Femur (tissue), 1 donor: ENCODE data around the gene STKLD1.
"Not testable (repeated sequence)": the region's sequence is repeated elsewhere in the genome, so short reads cannot be mapped to it uniquely, and the experiment has no call there.

Experiments used
- DNase-seq: peaks from one replicate; pipeline ENCODE4 v3.0.0-alpha.2; 2017

The STKLD1 gene

GRCh38 chr9:133366435-133366834 is 9.7 kb upstream of the STKLD1 start:
- DNase-seq = no peak

DNA sequence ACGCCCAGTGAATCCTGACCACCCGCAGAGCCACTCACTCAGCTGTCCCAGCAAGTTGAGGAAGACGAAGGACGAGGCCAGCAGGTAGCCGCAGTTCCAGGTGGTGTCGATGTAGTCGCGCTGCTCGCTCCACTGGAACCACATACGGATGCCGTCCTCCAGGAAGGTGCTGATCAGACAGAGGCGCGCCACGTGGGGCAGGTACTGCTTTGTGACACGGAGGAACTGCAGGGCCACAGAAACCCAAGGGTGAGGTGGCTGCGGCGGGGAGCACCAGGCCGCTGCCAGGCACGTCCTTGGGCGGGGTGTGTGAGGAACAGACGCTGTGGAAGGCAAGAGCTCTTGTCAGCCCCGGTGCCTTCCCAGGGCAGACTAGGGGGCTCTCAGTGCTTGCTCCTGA is 8.9 kb upstream of the STKLD1 start:
- no peak for DNase-seq

DNA sequence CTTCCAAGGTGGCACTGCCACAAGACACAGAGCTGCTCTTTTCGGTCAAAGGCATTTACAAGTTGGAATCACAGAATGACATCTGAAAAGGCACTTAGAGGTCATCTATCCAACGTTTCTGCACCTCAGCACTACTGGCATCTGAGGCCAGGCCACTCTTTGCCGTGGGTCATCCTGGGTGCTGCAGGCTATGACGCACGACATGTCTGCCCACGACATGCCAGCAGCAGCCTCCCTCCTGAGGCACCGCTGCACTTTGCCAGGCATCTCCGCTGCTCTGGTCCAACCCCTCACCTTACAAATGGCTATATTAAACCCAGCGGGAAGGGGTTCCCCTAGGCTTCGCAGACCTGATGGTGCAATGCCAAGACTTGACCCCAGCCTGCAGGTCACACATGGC is 8.4 kb upstream of the STKLD1 start:
- DNase-seq = no peak

GRCh38 chr9:133368249-133368881 is 7.8 kb upstream of the STKLD1 start:
- DNase-seq = no peak

DNA sequence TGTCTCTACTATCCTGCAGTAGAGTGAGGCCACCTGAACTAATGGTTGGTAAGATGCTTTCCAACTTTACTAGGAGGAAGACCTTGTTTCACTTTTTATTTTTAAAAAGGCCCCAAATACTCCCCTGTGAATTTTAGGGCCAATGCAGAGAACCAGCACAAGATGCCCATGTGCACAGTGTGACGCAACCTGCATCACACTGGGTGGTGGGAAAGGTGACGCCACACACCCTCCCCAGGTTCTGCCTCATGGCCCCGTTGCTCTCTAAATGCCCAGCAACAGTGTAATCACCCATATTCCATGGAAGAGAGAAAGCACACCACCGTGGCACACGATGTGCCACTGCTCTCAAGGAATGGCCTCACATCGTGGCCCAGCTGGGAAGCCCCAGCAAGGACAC is 6.7 kb upstream of the STKLD1 start:
- no peak for DNase-seq

DNA sequence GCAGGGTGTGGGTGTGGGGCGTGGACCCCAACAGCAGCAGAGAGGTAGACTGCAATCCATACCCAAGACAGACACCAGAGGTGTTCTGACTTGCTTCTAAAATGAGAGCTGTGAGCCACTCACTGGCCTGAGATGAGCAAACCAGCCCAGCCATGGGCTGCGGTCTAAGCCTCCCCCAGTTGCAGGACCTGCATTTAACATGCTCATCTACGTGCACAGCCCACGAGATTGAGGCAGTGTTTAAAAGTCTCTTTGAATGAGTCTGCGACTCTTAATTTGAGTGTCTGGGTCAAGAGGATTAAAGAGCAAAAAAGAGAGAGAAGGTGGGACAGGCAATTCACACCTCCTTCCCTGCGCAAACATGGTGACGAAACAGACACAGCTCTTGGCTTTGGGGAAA is 6.2 kb upstream of the STKLD1 start:
- no peak for DNase-seq

- DNase-seq = no peak
Observed at GRCh38 chr9:133370685-133371084, 5.5 kb upstream of the STKLD1 start.

DNA sequence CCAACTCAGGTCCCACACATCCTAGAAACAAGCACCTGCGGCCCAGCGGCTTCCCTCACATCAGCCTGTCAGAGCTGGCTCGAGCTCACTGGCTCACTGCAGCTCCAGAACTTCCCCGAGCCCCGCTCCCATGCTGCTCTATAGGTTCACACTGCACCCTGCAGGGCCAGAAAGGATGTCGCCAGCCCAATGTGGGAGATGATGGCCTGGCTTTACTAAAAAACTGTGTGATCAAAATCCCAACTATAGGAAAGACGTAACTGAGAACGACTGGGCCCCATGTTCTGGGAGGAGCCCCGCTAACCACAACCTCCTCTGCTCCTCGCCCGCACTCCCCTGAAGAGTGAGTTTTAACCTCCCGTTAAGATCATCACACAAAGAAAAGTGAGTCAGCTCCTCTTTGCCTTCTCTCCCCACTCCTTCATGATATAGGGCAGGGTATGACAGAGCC is 4.9 kb upstream of the STKLD1 start:
- no peak for DNase-seq

- no peak for DNase-seq
Observed at GRCh38 chr9:133372144-133372543, 4.0 kb upstream of the STKLD1 start.

DNA sequence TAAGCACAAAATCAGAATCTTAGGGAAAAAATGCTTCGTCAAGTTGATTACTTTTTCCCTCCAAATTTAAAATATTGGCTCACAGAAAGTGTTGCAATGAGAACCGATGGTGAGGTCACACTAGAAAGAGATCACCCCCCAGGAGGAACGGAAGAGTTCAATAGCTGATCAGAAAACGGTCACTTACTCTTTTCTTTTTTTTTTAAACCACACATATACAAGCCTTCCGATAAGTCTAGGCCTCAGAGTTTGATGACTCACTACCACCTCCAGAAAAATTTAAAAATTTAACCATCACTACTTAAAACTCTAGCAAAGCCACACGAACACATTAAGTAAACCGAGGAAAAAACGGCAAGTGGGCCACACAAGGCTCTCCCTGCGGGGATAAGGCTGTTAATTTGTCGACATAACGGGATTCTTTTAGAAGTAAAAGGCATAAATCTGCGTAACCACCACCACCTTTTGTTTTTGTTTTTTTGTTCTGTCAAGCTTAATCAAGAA is 1.5 kb upstream of the STKLD1 start:
- no peak for DNase-seq

DNA sequence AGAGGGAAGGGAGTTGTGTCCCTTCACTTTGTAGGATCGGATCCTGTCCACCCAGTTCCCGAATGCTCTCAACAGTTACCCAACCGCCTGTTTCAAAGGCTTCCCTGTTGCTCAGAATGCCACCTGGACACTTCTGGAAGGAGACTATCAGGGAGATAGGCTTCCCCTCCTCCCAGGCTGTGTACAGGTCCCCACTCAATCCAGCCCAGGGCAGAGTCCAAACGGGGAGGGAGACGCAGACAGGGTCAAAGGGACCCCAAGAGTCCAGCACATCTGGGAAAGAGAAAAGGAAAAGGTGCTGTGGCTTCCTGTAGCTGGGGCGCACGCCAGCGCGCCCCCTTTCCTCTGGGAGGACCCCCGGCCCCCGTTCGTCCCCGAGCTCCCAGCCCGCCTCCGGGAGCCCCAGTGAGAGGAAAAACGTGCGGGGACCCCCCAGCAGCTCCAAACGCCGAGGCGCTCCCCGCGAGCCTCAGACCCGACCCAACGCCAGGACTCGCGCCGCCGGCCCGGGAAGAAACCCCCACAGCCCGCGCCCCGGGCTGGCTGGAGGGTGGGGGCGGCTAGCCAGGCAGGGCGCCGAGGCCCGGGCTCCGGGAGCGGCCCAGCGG is 946 bp upstream of the STKLD1 start:
- peak; percentile 55 for DNase-seq

- not testable (repeated sequence) for DNase-seq
Observed at GRCh38 chr9:133377280-133377679, 1.1 kb downstream of the STKLD1 start.

DNA sequence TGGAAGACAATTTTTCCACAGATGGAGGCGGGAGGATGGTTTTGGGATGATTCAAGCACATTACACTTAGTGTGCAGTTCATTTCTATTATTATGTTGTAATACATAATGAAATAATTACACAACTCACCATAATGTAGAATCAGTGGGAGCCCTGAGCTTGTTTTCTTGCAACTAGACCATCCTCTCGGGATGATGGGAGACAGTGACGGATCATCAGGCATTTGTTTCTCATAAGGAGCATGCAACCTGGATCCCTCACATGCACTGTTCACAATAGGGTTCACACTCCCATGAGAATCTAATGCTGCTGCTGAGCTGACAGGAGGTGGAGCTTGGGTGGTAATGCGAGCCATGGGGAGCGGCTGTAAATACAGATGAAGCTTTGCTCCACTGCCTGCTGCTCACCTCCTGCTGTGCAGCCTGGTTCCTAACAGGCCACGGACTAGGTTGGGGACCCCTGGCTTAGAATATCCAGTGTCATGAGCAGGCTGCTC is 1.6 kb downstream of the STKLD1 start:
- no peak for DNase-seq

- DNase-seq = no peak
Observed at GRCh38 chr9:133378408-133378962, 2.3 kb downstream of the STKLD1 start.

DNA sequence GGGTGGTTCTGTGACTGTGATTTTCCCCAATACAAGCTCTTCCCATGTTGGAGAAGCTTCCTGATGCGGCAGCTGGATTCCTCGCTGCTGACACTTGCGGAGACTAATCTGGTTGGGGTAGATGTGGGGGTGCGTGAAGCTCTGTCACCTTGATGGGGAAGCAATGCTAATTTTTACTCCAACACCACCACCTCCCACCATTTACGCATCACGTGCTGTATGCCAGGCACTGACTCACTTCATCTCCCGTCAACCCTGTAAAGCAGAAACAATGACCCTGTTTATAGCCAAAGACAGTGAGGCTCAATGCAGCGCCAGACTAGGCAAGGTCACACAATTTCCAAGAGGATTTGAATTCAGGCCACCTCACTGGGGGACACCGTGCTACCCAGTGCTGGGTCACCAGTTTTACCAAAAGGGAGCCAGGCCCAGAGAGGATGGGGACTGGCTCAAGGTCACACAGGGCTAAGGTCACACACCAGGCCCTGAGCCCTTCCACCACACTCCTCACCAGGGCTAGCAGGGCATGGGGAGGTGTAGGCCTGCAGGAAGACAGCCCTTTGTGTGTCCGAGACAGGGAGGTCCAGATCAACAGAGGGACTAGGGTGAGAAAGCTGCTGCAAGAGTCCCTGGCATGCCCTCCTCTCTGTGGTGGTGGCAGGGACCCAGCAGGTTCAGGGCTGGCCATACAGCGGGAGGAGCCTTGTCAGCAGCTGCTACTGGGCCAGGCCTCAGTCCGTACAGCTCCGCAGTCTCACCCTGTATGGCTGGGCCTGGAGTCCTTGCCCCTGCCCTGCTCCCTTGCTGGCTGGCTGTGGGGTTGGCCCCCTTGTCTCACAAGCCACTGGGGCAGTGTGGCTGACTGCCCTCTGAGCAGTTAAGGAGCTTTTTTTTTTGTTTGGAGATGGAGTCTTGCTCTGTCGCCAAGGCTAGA is 3.3 kb downstream of the STKLD1 start:
- no peak for DNase-seq

DNA sequence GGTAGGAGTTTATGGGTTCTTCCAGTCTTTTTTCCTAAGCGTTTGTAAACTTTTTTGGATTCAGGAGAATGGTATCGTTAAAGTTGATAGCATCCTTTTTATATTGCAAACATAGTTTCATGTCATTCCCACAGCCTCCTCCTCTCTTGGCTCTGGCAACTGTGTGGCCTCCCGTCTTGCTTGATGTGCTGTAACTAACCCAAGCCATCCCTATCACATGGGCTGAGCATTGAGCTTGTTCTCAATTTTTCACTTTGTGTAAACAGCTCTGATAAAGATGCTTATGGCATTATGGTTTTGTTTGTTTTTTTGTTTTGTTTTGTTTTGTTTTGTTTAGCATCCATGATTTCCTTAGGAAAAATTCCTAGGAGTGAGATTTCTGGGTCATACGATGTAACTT is 4.6 kb downstream of the STKLD1 start:
- DNase-seq = no peak

DNA sequence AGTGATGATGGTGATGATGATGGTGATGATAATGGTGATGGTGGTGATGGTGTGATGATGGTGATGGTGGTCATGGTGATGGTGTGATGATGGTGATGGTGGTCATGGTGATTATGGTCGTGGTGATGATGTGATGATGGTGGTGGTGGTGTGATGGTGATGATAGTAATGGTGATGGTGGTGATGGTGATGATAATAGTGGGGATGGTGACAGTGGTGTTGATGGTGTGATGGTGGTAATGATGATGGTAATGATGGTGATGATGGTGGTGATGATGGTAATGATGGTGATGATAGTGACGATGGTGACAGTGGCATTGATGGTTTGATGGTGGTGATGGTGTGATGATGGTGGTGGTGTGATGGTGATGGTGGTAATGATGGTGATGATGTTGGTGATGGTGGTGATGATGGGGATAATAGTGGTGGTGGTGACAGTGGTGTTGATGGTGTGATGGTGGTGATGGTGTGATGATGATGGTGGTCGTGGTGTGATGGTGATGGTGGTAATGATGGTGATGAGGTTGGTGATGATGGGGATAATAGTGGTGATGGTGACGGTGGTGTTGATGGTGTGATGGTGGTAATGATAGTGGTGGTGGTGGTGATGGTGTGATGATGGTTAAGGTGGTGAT is 6.5 kb downstream of the STKLD1 start:
- DNase-seq = no peak

- DNase-seq = no peak
Observed at GRCh38 chr9:133383438-133383837, 7.3 kb downstream of the STKLD1 start.

GRCh38 chr9:133384736-133385321 is 8.7 kb downstream of the STKLD1 start:
- no peak for DNase-seq

GRCh38 chr9:133385452-133385851 is 9.3 kb downstream of the STKLD1 start:
- DNase-seq = no peak

- no peak for DNase-seq
Observed at GRCh38 chr9:133386338-133386737, 10.2 kb downstream of the STKLD1 start.

DNA sequence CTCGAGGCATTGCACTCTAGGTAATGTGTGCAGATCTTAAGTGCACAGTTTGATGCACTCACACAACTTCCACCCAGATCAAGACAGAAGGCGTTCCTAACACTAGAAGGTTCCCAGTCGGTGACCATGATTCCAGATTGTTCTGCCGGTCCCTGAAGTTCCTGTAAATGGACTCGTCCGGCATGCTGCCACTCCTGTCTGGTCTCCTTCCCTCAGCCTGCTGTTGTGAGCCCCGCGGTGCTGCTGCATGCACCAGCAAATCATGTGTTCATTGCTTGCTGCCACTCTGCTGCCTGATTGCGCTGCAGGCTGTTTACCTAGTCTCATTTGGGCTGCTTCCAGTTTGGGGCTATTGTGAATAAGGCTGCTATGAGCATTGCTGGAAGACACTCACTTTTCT is 11.5 kb downstream of the STKLD1 start:
- no peak for DNase-seq
